Epithelial cell of prostate (primary cell): ENCODE results near the gene SLC39A7.
A peak's percentile ranks its signal among the peaks of the same experiment; 100 is the strongest.

Source experiments
- DNase-seq: peaks from one replicate; pipeline ENCODE4 v3.0.0-alpha.2; 2011; ENCODE audit warnings: low read depth, low spot score
- H3K27ac ChIP-seq: fragments of 450-650 bp; 2 replicates; pipeline ENCODE4 v1.5.1; 2017; ENCODE audit warnings: mild to moderate bottlenecking

The SLC39A7 gene

DNA sequence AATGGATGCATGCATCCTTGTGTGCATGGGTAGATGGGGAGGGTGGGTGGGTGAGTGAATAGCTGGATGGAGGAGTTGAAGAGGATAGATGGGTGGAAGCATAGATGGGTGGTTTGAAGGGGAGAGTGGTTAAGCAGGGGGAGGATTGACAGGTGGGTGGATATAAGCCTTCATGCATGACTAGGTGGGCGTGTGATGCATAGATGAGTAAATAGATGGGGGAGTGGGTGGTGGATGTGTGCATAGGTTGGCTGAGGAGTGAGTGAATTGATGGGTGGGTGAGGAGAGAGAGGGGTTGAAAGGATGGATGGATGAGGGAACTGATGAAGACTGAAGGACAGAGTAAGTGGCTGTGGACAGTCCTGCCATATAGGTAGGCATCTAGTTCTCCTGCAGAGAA is 12.9 kb upstream of the SLC39A7 start:
- DNase-seq, result no peak
- H3K27ac ChIP-seq, result no peak overlapping the region

DNA sequence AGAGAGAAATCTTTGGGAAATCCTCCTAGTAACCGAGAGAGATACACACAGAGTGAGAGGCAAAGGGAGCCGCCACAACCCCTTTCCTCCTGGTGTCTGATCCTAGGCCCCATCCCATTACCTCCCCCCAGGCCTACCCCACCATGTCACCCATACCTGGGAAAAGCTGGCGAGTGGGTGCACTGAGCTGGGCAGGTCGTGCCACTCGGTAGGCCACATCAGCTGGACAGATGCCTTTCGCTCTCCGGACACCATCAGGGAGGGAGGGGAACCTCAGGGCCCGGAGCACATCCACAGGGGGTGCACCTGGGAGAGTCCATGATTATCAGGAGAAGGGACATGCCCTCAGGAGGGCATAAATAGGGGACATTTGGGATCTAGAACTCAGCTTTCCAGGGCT is 11.5 kb upstream of the SLC39A7 start:
- DNase-seq, result no peak
- no peak overlapping the region for H3K27ac ChIP-seq

GRCh38 chr6:33189625-33190448 is 10.8 kb upstream of the SLC39A7 start:
- no peak for DNase-seq
- no peak overlapping the region for H3K27ac ChIP-seq

GRCh38 chr6:33190504-33191107 is 10.1 kb upstream of the SLC39A7 start:
- H3K27ac ChIP-seq, result no peak overlapping the region
- no peak for DNase-seq

DNA sequence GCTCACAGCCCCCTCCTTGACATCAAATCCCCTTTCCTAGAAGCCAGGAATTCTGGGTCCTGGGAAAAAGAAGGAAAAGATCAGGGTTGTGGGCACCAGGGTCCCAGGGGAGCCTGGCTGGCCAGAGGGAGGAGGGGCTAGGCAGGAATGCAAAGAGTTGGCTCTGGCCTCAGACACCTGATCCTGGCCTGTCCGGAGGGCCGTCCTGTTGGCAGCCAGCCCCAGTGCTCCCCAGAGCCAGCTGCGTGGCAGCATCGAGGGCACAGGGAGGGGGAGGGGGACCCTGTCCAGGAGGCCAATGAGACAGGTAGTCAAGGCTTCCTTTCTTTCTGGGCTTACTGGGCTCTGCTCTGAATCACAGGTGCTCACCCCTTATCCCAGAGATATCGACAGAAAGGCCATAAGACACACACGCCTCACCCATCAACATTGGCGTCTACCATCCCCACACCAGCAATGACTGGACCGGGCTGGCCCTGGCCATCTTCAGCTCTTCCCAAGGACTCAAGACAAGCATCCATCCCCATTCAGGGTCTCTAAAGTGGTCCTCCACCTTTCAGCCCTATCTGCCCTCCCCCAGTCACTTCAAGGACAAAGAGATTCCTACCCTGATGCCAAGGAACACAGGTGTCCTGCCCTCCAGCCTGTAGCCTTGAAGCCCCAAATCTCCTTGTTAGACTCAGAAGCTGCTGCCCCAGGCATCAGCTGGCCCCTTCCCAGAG is 9.1 kb upstream of the SLC39A7 start:
- no peak for DNase-seq
- H3K27ac ChIP-seq, result no peak overlapping the region

DNA sequence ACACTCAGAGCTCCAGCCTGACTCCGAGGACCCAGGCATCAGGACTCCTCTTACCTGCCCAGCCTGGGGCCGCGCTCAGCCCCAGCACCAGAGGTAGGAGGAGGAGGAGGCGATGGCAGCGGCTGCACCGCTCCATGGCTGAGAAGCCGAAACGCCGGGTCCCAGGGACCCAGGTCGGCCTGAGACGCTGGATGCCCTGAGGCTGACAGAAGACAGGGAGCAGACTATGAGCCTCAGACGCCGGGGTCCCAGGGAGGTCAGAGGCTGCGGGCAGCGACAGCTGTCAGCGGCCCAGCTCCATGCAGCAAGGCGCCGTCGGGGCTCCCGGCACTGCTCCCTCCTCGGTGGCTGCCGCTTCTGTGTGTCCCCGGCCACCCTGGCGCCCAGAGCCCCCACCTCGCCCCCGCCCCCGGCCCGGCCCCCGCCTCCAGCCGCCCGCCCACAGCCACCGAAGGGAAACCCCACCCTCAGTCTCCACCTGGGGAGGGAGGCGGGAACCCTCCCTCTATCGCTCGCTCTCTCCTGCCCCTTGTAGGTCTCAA is 8.5 kb upstream of the SLC39A7 start, which contains the start of gene COL11A2:
COL11A2 (minus strand) TSS at position 363 of the 542 bp plus-strand sequence; CDS start at position 136, 227 bp downstream.
- no peak for DNase-seq
- no peak within 1 kb of the TSS for H3K27ac ChIP-seq

DNA sequence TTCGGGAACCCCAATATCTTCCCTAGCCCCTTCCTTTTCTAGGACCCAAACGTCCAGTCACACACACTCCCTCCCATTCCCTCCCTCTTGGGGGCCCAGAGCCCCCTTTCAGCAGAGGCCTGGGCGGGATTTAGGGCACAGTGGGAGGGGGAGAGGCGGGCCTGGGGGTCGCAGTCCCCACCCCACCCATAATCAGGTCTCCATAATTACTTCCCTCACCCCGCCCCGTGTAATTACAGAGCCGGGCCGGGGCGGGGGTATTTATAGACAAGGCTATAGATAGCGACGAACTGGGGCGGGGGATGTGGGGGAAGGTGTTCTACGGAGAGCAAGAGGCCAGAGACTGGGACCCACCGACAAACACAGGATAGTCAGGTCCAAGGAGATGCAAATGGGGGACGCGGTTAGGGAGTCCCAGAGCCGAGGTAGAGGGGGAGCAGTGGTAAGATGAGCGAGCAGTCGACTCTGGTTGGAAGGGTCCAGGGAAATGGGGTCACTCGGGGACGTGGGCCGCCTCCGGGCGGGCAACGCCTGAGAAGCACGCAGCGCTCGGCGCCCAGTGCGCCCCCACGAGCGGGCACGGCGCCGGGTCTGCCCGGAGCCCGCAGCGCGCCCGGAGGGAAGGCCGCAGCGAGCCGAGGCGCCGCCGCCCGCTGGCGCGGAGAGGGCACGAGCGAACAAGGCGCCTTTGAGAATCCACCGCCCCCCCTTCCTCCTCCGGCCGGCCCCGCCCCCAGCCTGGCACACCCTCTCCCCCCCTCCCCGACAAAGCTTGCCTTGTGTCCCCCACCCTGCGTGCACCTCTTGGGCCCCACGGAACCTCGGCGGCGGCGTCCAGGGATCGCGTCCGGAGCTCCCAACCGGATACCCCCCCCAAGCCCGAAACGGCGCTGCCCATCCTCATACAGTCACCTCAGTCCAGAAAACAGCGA is 7.7 kb upstream of the SLC39A7 start:
- no peak overlapping the region for H3K27ac ChIP-seq
- no peak for DNase-seq

- H3K27ac ChIP-seq, result no peak overlapping the region
- no peak for DNase-seq
Observed at GRCh38 chr6:33193619-33194018, 7.0 kb upstream of the SLC39A7 start.

DNA sequence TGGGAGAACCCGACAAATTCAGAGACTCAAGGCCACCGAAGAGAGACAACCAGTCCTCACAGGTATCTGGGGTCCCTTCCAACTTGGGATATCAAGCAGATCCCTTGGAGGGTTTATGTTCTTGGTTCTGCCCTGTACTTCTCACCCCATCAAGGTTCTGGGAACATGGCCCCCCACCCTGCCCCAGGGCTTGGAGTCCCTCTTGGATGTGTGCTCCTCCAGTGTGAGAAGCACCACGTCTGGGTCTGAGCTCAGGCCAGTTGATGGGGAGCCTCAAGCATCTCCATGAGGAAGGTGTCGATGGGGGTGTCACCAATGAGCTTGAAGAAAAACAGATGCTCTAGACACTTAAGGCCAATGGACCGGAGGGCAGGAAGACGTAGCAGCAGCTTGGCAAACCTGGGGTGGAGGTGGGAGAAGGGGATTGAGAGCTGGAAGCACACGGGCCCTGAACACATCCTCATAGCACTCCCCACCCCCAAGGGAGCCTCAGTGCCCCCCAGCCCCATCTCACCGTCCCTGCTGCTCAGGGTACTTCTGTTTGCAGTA is 6.2 kb upstream of the SLC39A7 start:
- no peak for DNase-seq
- no peak overlapping the region for H3K27ac ChIP-seq

- no peak for DNase-seq
- no peak overlapping the region for H3K27ac ChIP-seq
Observed at GRCh38 chr6:33195304-33196165, 5.1 kb upstream of the SLC39A7 start.

- no peak overlapping the region for H3K27ac ChIP-seq
- no peak for DNase-seq
Observed at GRCh38 chr6:33197431-33198048, 3.1 kb upstream of the SLC39A7 start.

- DNase-seq, result no peak
- no peak overlapping the region for H3K27ac ChIP-seq
Observed at GRCh38 chr6:33198159-33198852, 2.4 kb upstream of the SLC39A7 start.

DNA sequence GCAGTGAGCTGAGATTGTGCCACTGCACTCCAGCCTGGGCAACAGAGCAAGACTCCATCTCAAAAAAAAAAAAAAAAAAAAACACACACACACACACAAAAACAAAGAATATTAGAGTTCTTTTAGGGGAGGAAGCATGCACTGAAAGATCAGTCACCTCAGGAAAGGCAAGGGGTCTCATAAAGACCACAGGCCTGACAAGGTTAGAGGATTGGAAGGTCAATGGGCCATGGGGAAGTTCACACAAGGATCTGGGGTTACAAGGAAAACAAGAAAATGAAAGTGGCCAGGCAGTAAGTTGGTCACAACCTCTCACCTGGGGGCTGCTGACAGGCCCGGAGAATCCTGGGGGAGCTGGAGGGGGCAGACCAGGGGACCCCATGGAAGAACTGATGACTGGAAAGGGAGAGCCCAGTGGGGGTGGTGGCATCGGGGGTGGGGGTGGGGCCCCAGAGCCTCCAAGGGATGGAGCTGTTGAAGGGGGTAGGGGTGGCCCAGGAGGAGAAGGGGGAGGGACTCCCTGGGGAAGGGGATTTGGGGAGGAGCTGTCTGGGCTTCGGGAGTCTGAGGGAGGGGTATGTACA is 1.7 kb upstream of the SLC39A7 start:
- no peak for DNase-seq
- H3K27ac ChIP-seq, result peak overlapping the region; percentile 86

GRCh38 chr6:33199687-33200218 is 914 bp upstream of the SLC39A7 start:
- peak overlapping the region; percentile 86 for H3K27ac ChIP-seq
- DNase-seq, result no peak

GRCh38 chr6:33201147-33201545 is 479 bp downstream of the SLC39A7 start:
- DNase-seq, result no peak
- peak overlapping the region; percentile 86 for H3K27ac ChIP-seq

DNA sequence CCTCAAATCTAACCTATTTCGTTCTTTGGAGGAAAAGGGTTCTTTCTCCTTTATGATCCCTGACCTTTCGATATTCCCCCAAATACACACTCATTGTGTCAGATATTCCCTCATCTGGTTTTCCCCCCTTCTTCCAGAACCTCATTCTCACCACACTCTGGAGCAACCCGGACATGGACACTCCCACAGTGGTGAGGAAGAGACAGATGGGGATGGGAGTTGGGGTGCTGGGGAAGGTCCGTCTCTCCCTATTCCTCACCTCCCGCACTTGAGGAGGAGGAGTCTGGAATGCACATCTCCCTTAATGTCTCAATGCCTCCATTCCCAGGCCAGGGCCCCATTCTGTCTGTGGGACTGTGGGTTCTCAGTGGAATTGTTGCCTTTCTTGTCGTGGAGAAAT is 1.3 kb downstream of the SLC39A7 start:
- DNase-seq, result no peak
- no peak overlapping the region for H3K27ac ChIP-seq

GRCh38 chr6:33202799-33203198 is 2.1 kb downstream of the SLC39A7 start:
- H3K27ac ChIP-seq, result no peak overlapping the region
- DNase-seq, result no peak
